HepG2 (cell line): ENCODE data around the gene SPACA6. TPM values are rescaled to one million over a fixed set of nuclear protein-coding genes. Genes with fewer than 3 reads are reported as not detected.

Experiments used
- HCFC1 ChIP-seq: fragments of 150-350 bp; IDR thresholded peaks from 2 replicates; pipeline ENCODE4 v1.6.1; 2014; ENCODE audit warnings: low read depth, low read length
- HES4 ChIP-seq: sonication (generic); formaldehyde crosslinking; IDR thresholded peaks from 2 replicates; pipeline ENCODE4 v1.9.0; 2021; ENCODE audit warnings: mild to moderate bottlenecking, missing genetic modification reagents, borderline replicate concordance
- KAT8 ChIP-seq: IDR thresholded peaks from 2 replicates; pipeline ENCODE4 v1.6.1; 2016; ENCODE audit warnings: missing genetic modification reagents, missing compliant biosample characterization
- KLF11 ChIP-seq: IDR thresholded peaks from 2 replicates; pipeline ENCODE4 v1.6.1; 2016; ENCODE audit warnings: missing compliant biosample characterization
- KLF13 ChIP-seq: sonication (generic); formaldehyde crosslinking; IDR thresholded peaks from 2 replicates; pipeline ENCODE4 v1.4.0; 2020; ENCODE audit warnings: mild to moderate bottlenecking, missing genetic modification reagents
- MIXL1 ChIP-seq: IDR thresholded peaks from 2 replicates; pipeline ENCODE4 v1.6.1; 2016
- NFKB2 ChIP-seq: sonication (generic); formaldehyde crosslinking; IDR thresholded peaks from 2 replicates; pipeline ENCODE4 v1.4.0; 2020; ENCODE audit warnings: missing genetic modification reagents, borderline replicate concordance
- RBM39 ChIP-seq: fragments of 200-400 bp; formaldehyde crosslinking; IDR thresholded peaks from one replicate; pipeline ENCODE4 v1.6.1; 2018; ENCODE audit warnings: antibody characterized with exemption, mild to moderate bottlenecking, low read depth, low read length; ENCODE audit not compliant: poor library complexity, severe bottlenecking
- SAFB2 ChIP-seq: sonication (generic); formaldehyde crosslinking; IDR thresholded peaks from 2 replicates; pipeline ENCODE4 v1.5.1; 2020; ENCODE audit warnings: missing genetic modification reagents, low read depth, mild to moderate bottlenecking, borderline replicate concordance
- SRF ChIP-seq: IDR thresholded peaks from 2 replicates; pipeline ENCODE4 v1.6.1; 2011; ENCODE audit warnings: mild to moderate bottlenecking, low read depth, low read length, moderate library complexity
- TARDBP ChIP-seq: sonication (generic); formaldehyde crosslinking; IDR thresholded peaks from 2 replicates; pipeline ENCODE4 v1.8.0; 2022; ENCODE audit warnings: mild to moderate bottlenecking, missing genetic modification reagents
- TBP ChIP-seq: sonication (generic); formaldehyde crosslinking; IDR thresholded peaks from 2 replicates; pipeline ENCODE4 v1.5.0; 2020; ENCODE audit warnings: missing genetic modification reagents
- THAP11 ChIP-seq: IDR thresholded peaks from 2 replicates; pipeline ENCODE4 v1.6.1; 2016; ENCODE audit warnings: missing biosample characterization, missing genetic modification reagents
- ZFX ChIP-seq: sonication (generic); formaldehyde crosslinking; IDR thresholded peaks from 2 replicates; pipeline ENCODE4 v1.4.0; 2020; ENCODE audit warnings: mild to moderate bottlenecking, low read depth, missing genetic modification reagents, moderate library complexity
- ZNF331 ChIP-seq: sonication (generic); formaldehyde crosslinking; IDR thresholded peaks from 2 replicates; pipeline ENCODE4 v1.4.0; 2020; ENCODE audit warnings: missing genetic modification reagents
- ZNF850 ChIP-seq: sonication (generic); formaldehyde crosslinking; conservative IDR thresholded peaks from 2 replicates; pipeline ENCODE4 v1.9.0; 2021; ENCODE audit warnings: mild to moderate bottlenecking, missing genetic modification reagents
- ZZZ3 ChIP-seq: sonication (generic); formaldehyde crosslinking; IDR thresholded peaks from 2 replicates; pipeline ENCODE4 v1.4.0; 2020; ENCODE audit warnings: missing genetic modification reagents, mild to moderate bottlenecking, borderline replicate concordance
- polyA plus RNA-seq, 8 experiments: library from polyadenylated mRNA; depleted of rRNA in 3 of 8; stranded (reverse) in 7 of 8; unstranded in 1 of 8; fragments of >200 nt; fragmentation: Illumina TruSeq in 4 of 8; extraction: Trizol in 4 of 8; gene quantifications; 2 replicates each; pipeline versions ENCODE4 v1.2.1 to v1.2.3, GENCODE V29; 2011 to 2016; ENCODE audit warnings: low read depth in 4 of 8, missing spikeins in 1 of 8, mixed read lengths in 1 of 8; ENCODE audit not compliant: insufficient read depth in 1 of 8
- total RNA-seq, 5 experiments: library from RNA; depleted of rRNA; stranded (reverse); fragments of >200 nt; fragmentation: Illumina TruSeq; extraction: Trizol; gene quantifications; 2 replicates each; pipeline ENCODE4 v1.2.3, GENCODE V29; 2016; ENCODE audit warnings: low read depth in 1 of 5
- TF ChIP-seq, protein P1 (sequence below): sonication (generic); formaldehyde crosslinking; IDR thresholded peaks from 2 replicates; pipeline ENCODE4 v1.5.1; 2020; ENCODE audit warnings: mild to moderate bottlenecking, moderate library complexity, missing genetic modification reagents
- TF ChIP-seq, protein P2 (sequence below): IDR thresholded peaks from 2 replicates; pipeline ENCODE4 v1.6.1; 2016; ENCODE audit warnings: mild to moderate bottlenecking, missing biosample characterization, missing genetic modification reagents
- TF ChIP-seq, protein P3 (sequence below): sonication (generic); formaldehyde crosslinking; IDR thresholded peaks from 2 replicates; pipeline ENCODE4 v1.5.0; 2020; ENCODE audit warnings: mild to moderate bottlenecking, missing genetic modification reagents
- TF ChIP-seq, protein P4 (sequence below): sonication (generic); formaldehyde crosslinking; IDR thresholded peaks from 2 replicates; pipeline ENCODE4 v1.8.0; 2022; ENCODE audit warnings: missing genetic modification reagents, low read depth, mild to moderate bottlenecking, borderline replicate concordance
- TF ChIP-seq, protein P5 (sequence below): sonication (generic); formaldehyde crosslinking; conservative IDR thresholded peaks from 2 replicates; pipeline ENCODE4 v1.4.0; 2020; ENCODE audit warnings: mild to moderate bottlenecking, missing genetic modification reagents, moderate library complexity

The SPACA6 gene
- total and polyA plus RNA-seq, 2 of the 13 experiments (the other 11 are each of a cell fraction or from before 2014, with no cell fraction given): 1.4 to 2.2 TPM

DNA sequence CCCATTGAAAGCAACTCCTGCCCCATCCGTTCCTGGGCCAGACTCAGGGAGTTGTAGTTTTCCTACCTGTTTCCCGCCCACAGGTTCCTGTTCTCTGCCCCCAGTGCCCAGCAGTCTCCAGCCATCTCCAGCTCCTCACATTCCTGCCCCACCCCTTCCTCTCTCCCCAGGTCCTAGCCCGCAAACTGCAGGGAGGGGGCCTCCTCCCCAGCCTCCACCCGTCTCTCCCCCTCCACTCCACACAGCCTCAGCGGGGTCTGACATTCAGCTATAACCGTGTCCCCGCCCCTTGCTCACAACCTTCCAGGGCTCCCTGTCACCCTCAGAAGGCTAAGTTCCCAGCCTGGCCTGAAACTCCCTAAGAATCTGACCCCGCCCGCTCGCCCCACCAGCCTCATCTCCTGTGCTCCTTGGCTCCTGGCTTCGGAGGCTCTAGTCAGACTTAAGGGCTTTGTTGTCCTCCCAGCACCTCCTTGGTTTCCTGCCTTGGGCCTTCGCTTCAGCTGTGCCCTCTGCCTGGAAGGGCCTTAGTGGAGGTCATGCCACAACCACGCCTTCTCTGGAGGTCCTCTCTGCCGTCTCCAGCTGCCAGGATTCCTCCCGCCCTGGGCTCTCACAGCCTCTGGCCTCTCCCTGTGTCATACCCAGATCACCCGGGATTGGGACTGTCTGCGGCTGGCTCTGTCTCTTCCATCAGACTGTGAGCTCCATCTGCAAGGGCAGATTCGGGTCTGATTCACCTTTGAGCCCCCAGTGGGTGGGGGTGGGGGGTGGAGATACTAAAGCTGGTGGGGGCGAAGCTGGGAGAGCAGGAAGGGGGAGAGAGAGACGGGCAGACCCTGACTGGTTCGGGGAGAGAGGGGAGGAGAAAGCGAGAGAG is 5.1 kb upstream of the SPACA6 start (continued):
- TF ChIP-seq HES4 (CRISPR knock-in tag) (no peak), MIXL1 (CRISPR knock-in tag) (no peak), TBP (CRISPR knock-in tag) (no peak), ZFX (CRISPR knock-in tag) (peak; percentile 24; the same call in 1 of the 2 replicates), ZZZ3 (CRISPR knock-in tag) (no peak), NFKB2 (no peak), KLF13 (CRISPR knock-in tag) (no peak), THAP11 (CRISPR knock-in tag) (no peak), TARDBP (CRISPR knock-in tag) (0 out of 2 replicates have a peak, but pooled peaks have one; percentile 40), SRF (no peak), KAT8 (no peak), SAFB2 (CRISPR knock-in tag) (no peak), HCFC1 (no peak), ZNF331 (no peak), RBM39 (no peak), KLF11 (no peak), ZNF850 (no peak)
- TF ChIP-seq, protein P1, sequence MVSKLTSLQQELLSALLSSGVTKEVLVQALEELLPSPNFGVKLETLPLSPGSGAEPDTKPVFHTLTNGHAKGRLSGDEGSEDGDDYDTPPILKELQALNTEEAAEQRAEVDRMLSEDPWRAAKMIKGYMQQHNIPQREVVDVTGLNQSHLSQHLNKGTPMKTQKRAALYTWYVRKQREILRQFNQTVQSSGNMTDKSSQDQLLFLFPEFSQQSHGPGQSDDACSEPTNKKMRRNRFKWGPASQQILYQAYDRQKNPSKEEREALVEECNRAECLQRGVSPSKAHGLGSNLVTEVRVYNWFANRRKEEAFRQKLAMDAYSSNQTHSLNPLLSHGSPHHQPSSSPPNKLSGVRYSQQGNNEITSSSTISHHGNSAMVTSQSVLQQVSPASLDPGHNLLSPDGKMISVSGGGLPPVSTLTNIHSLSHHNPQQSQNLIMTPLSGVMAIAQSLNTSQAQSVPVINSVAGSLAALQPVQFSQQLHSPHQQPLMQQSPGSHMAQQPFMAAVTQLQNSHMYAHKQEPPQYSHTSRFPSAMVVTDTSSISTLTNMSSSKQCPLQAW (CRISPR knock-in tag): no peak
- TF ChIP-seq, protein P2, sequence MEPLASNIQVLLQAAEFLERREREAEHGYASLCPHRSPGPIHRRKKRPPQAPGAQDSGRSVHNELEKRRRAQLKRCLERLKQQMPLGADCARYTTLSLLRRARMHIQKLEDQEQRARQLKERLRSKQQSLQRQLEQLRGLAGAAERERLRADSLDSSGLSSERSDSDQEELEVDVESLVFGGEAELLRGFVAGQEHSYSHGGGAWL (CRISPR knock-in tag): no peak
- TF ChIP-seq, protein P3, sequence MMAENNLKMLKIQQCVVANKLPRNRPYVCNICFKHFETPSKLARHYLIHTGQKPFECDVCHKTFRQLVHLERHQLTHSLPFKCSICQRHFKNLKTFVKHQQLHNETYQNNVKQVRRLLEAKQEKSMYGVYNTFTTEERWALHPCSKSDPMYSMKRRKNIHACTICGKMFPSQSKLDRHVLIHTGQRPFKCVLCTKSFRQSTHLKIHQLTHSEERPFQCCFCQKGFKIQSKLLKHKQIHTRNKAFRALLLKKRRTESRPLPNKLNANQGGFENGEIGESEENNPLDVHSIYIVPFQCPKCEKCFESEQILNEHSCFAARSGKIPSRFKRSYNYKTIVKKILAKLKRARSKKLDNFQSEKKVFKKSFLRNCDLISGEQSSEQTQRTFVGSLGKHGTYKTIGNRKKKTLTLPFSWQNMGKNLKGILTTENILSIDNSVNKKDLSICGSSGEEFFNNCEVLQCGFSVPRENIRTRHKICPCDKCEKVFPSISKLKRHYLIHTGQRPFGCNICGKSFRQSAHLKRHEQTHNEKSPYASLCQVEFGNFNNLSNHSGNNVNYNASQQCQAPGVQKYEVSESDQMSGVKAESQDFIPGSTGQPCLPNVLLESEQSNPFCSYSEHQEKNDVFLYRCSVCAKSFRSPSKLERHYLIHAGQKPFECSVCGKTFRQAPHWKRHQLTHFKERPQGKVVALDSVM: peak; percentile 53; the same call in 1 of the 2 replicates
- TF ChIP-seq, protein P4, sequence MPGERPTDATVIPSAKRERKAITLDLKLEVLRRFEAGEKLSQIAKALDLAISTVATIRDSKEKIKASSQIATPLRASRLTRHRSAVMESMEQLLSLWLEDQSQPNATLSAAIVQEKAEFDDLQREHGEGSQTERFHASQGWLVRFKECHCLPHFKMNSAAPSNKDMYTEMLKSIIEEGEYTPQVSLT (CRISPR knock-in tag): no peak
- TF ChIP-seq, protein P5, sequence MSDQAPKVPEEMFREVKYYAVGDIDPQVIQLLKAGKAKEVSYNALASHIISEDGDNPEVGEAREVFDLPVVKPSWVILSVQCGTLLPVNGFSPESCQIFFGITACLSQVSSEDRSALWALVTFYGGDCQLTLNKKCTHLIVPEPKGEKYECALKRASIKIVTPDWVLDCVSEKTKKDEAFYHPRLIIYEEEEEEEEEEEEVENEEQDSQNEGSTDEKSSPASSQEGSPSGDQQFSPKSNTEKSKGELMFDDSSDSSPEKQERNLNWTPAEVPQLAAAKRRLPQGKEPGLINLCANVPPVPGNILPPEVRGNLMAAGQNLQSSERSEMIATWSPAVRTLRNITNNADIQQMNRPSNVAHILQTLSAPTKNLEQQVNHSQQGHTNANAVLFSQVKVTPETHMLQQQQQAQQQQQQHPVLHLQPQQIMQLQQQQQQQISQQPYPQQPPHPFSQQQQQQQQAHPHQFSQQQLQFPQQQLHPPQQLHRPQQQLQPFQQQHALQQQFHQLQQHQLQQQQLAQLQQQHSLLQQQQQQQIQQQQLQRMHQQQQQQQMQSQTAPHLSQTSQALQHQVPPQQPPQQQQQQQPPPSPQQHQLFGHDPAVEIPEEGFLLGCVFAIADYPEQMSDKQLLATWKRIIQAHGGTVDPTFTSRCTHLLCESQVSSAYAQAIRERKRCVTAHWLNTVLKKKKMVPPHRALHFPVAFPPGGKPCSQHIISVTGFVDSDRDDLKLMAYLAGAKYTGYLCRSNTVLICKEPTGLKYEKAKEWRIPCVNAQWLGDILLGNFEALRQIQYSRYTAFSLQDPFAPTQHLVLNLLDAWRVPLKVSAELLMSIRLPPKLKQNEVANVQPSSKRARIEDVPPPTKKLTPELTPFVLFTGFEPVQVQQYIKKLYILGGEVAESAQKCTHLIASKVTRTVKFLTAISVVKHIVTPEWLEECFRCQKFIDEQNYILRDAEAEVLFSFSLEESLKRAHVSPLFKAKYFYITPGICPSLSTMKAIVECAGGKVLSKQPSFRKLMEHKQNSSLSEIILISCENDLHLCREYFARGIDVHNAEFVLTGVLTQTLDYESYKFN (CRISPR knock-in tag): 0 out of 2 replicates have a peak, but pooled peaks have one; percentile 15
